HUES48 (cell line): ENCODE data around the gene ZDHHC4.

Source experiments
- H3K27ac ChIP-seq: one replicate; pipeline ENCODE4 v1.7.0; 2013; ENCODE audit warnings: low read depth, low read length, inconsistent platforms
- H3K27me3 ChIP-seq: 2 replicates; pipeline ENCODE4 v1.6.1; 2013; ENCODE audit warnings: mild to moderate bottlenecking, low read length; ENCODE audit not compliant: control insufficient read depth, insufficient read depth
- H3K36me3 ChIP-seq: 2 replicates; pipeline ENCODE4 v1.6.1; 2013; ENCODE audit warnings: low read length; ENCODE audit not compliant: control insufficient read depth, insufficient read depth
- H3K4me1 ChIP-seq: 2 replicates; pipeline ENCODE4 v1.6.1; 2013; ENCODE audit warnings: mild to moderate bottlenecking, low read length; ENCODE audit not compliant: control insufficient read depth, insufficient read depth
- H3K4me3 ChIP-seq: 2 replicates; pipeline ENCODE4 v1.5.1; 2013; ENCODE audit warnings: mild to moderate bottlenecking, low read depth, low read length
- H3K9ac ChIP-seq: 2 replicates; pipeline ENCODE4 v1.6.1; 2013; ENCODE audit warnings: mild to moderate bottlenecking, low read depth, low read length, moderate library complexity
- H3K9me3 ChIP-seq: 2 replicates; pipeline ENCODE4 v1.6.1; 2013; ENCODE audit warnings: low read length; ENCODE audit not compliant: control insufficient read depth, insufficient read depth

The ZDHHC4 gene

GRCh38 chr7:6577369-6578113 is at the start of gene ZDHHC4:
ZDHHC4 (plus strand) TSS chr7:6577454; CDS start chr7:6580562, 3,108 bp downstream.
- Histone ChIP-seq H3K4me3 (peak within 1 kb of the TSS; percentile 70), H3K9me3 (no peaks in the 10 kb centered on the region), H3K36me3 (peaks cover 26% of the 10 kb centered on the region), H3K27me3 (no peaks in the 10 kb centered on the region), H3K9ac (peak within 1 kb of the TSS; percentile 81), H3K27ac (peak within 1 kb of the TSS; percentile 92), H3K4me1 (no peaks in the 10 kb centered on the region)

DNA sequence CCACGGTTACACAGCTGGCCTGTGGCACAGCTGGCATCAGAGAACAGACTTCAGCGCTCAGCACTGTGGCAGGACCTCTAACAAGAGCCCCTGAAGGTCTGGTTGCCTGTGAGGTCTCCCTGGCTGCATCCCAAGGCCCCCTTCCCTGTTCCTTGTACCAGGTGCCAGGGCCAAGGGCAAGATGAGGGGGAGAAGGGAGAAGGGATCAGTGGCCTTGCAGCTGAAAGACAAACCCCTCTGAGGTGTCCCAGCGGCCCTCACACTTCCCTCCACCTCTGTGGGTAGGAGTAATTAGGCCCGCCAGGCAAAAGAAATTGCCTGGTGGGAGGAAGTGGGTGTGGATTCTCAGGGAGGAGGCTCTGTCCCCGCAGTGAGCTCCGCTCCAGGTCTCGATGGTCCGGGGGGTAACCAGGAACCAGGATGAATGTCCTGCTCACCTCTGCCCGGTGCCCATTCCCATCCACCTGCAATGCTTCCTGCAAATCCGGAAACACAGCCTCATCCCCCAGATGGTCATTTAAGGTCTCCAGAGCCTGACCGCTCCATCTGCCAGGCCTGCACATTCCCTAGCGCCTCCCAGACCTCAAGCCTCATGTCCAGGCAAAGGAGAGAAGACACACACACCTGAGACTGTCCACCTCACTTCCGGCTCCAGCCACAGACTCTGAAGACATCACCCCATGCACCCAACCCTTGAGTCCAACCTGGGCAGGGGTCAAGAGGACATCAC is 48.7 kb upstream of the ZDHHC4 start:
- peaks cover 77% of the 10 kb centered on the region for H3K27me3 ChIP-seq
- H3K27ac ChIP-seq: no peak overlapping the region

DNA sequence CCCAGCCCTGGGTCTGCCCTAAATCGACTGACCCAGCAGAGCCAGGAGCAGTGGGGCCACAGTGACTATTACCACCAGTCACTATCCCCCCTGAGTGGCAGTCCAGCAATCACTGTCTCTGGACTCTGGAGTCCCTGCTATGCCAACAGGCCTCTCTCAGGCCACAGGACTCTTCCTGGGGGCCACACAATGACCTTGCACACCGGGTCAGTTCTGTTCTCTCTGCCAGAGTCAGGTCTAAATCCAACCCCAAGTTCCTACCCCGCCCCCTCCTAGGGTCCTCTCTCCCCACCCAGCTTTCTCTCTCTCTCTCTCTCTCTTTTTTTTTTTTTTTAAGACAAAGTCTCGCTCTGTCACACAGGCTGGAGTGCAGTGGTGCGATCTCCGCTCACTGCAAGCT is 47.6 kb upstream of the ZDHHC4 start:
- Histone ChIP-seq H3K36me3 (no peaks in the 10 kb centered on the region), H3K27me3 (peaks cover 87% of the 10 kb centered on the region), H3K9me3 (no peaks in the 10 kb centered on the region), H3K4me3 (no peak overlapping the region), H3K4me1 (no peaks in the 10 kb centered on the region; the same call in 1 of the 2 replicates), H3K27ac (no peak overlapping the region), H3K9ac (no peak overlapping the region)

More for the DNA sequence above, 48.7 kb upstream of the ZDHHC4 start:
- H3K9me3 ChIP-seq: no peaks in the 10 kb centered on the region
- no peaks in the 10 kb centered on the region for H3K36me3 ChIP-seq
- H3K4me1 ChIP-seq: no peaks in the 10 kb centered on the region; the same call in 1 of the 2 replicates
- H3K4me3 ChIP-seq: no peak overlapping the region
- H3K9ac ChIP-seq: no peak overlapping the region

DNA sequence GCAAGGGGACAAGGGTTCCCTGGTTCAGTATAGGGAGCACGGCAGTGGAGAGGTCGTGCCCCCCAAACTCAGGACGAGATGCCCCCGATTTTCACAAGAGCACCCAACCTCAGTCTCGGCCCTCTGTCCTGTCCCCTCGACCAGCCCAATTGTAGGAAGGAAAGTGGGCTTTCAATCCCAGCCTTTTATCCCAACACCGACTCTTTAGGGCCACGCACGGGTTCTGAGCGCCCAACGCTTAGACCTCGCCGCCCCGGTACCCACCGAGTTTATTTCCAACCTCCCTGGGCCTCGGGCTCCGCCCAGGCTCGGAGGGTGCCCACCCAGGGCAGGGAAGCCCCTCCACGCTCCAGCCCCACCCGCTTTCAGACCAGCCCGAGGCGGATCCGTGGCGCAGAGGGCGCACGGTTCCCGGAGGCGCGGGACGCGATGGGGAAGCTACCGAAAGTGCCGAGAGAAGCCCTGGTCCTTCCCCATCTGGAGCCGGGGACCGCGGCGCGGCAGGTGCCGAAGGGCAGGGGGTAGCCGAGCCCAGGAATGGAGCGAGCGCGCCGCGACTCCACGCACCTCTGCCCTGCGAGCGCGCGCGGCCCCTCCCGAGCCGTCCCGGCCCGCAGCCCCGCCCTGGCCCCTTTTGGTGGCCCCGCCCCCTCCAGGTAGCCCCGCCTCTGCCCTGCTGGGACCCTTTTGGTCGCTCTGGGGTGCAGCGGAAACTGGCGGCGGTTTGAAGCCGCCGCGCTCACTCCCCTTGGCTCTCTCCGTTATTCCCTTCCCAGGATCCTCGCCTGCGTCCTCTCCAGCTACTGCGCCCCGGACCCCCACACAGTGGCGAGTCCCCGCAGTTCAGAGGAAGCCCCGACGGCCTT is 46.4 kb upstream of the ZDHHC4 start:
- Histone ChIP-seq H3K9me3 (no peaks in the 10 kb centered on the region), H3K27me3 (peaks cover 88% of the 10 kb centered on the region), H3K4me3 (peak overlapping the region; percentile 80), H3K27ac (no peak overlapping the region), H3K9ac (0 out of 2 replicates have a peak overlapping the region, but pooled peaks have one; percentile 36), H3K4me1 (no peaks in the 10 kb centered on the region; the same call in 1 of the 2 replicates), H3K36me3 (no peaks in the 10 kb centered on the region)

GRCh38 chr7:6531492-6532279 is 45.6 kb upstream of the ZDHHC4 start:
- Histone ChIP-seq H3K9ac (no peak overlapping the region), H3K27ac (no peak overlapping the region), H3K4me1 (no peaks in the 10 kb centered on the region; the same call in 1 of the 2 replicates), H3K4me3 (peak overlapping the region; percentile 80), H3K27me3 (peaks cover 89% of the 10 kb centered on the region), H3K36me3 (no peaks in the 10 kb centered on the region), H3K9me3 (no peaks in the 10 kb centered on the region)

DNA sequence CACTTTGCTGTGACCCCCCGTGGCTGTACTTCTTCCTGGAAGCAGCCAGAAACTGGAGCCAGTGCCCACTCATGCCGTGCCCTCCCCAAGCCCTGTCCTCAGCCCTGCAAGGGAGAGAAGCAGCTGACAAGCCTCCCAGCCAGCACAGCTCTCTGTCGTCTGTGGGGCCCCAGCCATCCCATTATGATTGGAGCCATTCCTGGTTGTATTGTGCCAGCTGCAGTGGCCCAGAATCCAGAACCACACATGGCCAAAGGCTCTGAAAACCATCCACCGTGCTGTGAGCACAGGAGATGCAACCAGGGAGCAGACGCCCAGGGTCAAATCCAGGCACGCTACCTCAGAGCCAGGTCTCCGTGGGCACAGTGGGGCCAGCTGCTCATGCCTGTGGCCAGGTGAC is 44.7 kb upstream of the ZDHHC4 start:
- Histone ChIP-seq H3K4me3 (no peak overlapping the region), H3K9me3 (no peaks in the 10 kb centered on the region), H3K27me3 (peaks cover 81% of the 10 kb centered on the region), H3K4me1 (no peaks in the 10 kb centered on the region), H3K36me3 (no peaks in the 10 kb centered on the region), H3K27ac (no peak overlapping the region), H3K9ac (no peak overlapping the region)

DNA sequence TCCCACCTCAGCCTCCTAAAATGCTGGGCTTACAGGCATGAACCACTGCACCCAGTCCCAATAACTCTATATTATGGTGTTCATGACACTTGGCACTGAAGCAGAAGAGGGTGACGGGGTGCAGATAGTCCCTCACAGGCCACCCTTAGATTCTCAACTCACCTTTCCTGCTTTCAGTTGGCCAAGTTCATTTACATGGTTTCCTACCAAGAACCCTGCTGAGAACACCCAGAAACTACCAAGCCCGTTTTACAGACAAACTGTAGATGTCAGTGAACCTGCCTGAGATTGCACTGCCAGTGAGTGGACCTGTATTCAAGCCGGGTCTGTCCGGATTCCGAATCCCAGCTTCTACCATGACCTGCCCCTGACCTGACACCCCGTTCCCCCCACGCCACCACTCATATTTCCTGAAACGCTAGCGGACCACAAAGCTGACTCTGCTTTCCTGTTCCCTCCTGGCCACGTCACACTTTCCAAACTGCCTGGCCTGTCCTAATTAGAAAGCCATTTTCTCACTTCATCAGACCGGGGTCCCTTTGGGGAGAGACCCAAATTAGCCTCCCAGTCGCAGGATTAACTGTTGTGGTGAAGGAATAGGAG is 43.3 kb upstream of the ZDHHC4 start:
- no peaks in the 10 kb centered on the region for H3K9me3 ChIP-seq
- H3K4me1 ChIP-seq: no peaks in the 10 kb centered on the region
- no peaks in the 10 kb centered on the region for H3K36me3 ChIP-seq
- no peak overlapping the region for H3K4me3 ChIP-seq
- no peak overlapping the region for H3K9ac ChIP-seq
- no peak overlapping the region for H3K27ac ChIP-seq
- peaks cover 66% of the 10 kb centered on the region for H3K27me3 ChIP-seq

DNA sequence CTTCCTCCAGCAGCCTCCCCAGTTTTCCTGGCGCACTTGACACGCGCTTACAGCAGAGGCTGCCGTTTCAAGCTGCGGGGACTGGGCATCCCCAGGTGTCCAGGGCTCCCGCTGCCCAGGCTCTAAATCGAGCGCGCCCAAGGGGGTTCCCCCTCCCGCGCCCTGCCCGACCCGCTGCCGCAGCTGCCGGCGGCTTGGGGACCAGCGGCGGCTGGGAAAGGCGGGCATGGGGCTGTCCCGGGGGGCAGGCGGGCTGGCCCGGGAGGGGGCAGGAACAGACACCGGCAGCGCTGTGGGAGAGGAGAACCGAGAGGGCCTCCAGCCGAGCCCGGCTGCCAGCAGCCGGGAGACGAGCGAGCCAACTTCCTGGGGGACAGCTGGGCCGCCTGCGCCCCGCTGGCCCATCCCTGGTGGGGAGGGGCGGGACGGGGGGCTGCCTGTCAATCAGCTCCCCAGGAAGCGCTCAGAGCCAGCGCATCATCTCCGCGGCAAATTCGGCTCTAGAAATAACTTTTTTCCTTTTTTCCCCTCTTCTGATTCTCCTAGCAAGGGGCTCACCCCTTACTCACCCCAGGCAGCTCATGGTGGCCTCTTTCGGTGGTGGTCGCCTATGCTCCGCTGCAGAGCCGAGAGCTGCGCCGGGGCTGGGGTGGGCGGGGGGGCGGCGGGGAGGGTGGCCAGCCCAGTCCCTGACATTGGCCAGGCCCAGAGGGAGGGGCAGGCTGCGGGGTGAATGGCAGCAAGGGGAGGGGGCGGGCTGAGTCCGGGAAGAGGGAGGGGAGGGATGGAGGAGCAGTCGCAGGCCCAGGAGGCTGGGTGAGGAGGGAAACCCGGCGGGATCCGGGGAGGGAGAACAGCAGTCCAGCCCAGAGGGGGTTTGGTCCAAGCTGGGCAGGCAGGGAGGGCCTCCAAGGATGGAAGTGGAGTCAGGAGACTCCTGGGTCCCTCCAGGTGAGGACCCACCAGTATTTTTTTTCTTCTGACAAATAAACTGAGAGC is 40.7 kb upstream of the ZDHHC4 start:
- Histone ChIP-seq H3K36me3 (no peaks in the 10 kb centered on the region), H3K4me1 (no peaks in the 10 kb centered on the region), H3K9ac (no peak overlapping the region), H3K27ac (no peak overlapping the region), H3K9me3 (no peaks in the 10 kb centered on the region), H3K27me3 (peaks cover 46% of the 10 kb centered on the region), H3K4me3 (peak overlapping the region; percentile 71)

DNA sequence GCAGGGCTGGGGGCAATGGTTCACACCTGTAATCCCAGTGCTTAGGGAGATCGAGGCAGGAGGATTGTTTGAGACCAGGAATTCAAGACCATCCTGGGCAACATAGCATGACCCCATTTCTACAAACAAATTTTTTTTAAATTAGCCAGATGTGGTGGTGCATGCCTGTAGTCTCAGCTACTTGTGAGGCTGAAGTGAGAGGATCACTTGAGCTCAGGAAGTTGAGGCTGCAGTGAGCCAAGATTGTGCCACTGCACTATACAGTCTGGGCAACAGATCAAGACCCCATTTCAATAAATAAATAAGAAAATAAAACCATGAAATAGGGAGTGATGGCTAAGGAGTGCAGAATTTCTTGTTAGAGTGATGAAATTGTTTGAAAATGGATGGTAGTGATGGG is 34.9 kb upstream of the ZDHHC4 start:
- Histone ChIP-seq H3K4me1 (no peaks in the 10 kb centered on the region), H3K9me3 (no peaks in the 10 kb centered on the region), H3K4me3 (no peak overlapping the region), H3K27me3 (no peaks in the 10 kb centered on the region), H3K36me3 (no peaks in the 10 kb centered on the region), H3K27ac (no peak overlapping the region), H3K9ac (no peak overlapping the region)
